VCaP (cell line): ENCODE results near the gene POLR3C.

Experiments used
- H3K27ac ChIP-seq: fragments of 450-650 bp; 2 replicates; pipeline ENCODE4 v1.5.1; 2017
- CTCF ChIP-seq: fragments of 450-650 bp; conservative IDR thresholded peaks from 2 replicates; pipeline ENCODE4 v1.5.1; 2017; ENCODE audit warnings: mild to moderate bottlenecking, moderate library complexity

The POLR3C gene

GRCh38 chr1:145823565-145824498 is at the start of gene POLR3C, which contains the start of gene RNF115:
Gene POLR3C, plus strand, starts transcription at chr1:145824200. Its CDS starts 1,577 bp downstream, at chr1:145825777.
Gene RNF115, minus strand, starts transcription at chr1:145824095. Its CDS starts 222 bp downstream, at chr1:145823873.
- H3K27ac ChIP-seq = peak within 1 kb of the TSS; percentile 94
- no peak for TF ChIP-seq CTCF

GRCh38 chr1:145777357-145778145 is 46.4 kb upstream of the POLR3C start:
- no peak for TF ChIP-seq CTCF
- H3K27ac ChIP-seq = no peak overlapping the region

- no peak overlapping the region for H3K27ac ChIP-seq
- TF ChIP-seq CTCF = no peak
Observed at GRCh38 chr1:145778146-145778540, 45.9 kb upstream of the POLR3C start.

GRCh38 chr1:145782272-145783099 is 41.5 kb upstream of the POLR3C start:
- no peak overlapping the region for H3K27ac ChIP-seq
- TF ChIP-seq CTCF = no peak

GRCh38 chr1:145784409-145784808 is 39.6 kb upstream of the POLR3C start:
- no peak overlapping the region for H3K27ac ChIP-seq
- TF ChIP-seq CTCF = no peak

GRCh38 chr1:145785547-145785946 is 38.5 kb upstream of the POLR3C start:
- TF ChIP-seq CTCF = no peak
- H3K27ac ChIP-seq = no peak overlapping the region
